Heart left ventricle (tissue), 16 donors: ENCODE results near the gene ABLIM1. TPM values are rescaled to one million over a fixed set of nuclear protein-coding genes. Genes with fewer than 3 reads are reported as not detected.

Experiments used
- ATAC-seq, 4 donors: fragments of 200-7000 bp; cut with Tn5 transposase; one replicate each; pipeline ENCODE4 v1.9.1; 2020 to 2022; ENCODE audit warnings: moderate library complexity in 4 of 4, mild to moderate bottlenecking in 3 of 4, moderate number of reproducible peaks in 1 of 4
- DNase-seq, 5 donors: peaks; one replicate each; pipeline ENCODE4 v3.0.0-alpha.2; 2020
- H3K27ac ChIP-seq, 12 donors: fragments of 200-600 bp; sonication (generic) in 4 of 12; one replicate each; pipeline versions ENCODE4 v1.5.0 to v1.8.0; 2016 to 2022; ENCODE audit warnings: mild to moderate bottlenecking in 2 of 12
- H3K27me3 ChIP-seq, 9 donors: fragments of 200-600 bp; sonication (generic) in 2 of 9; one replicate each; pipeline versions ENCODE4 v1.5.1 to v1.8.0; 2016 to 2022; ENCODE audit warnings: mild to moderate bottlenecking in 3 of 9
- H3K36me3 ChIP-seq, 9 donors: fragments of 200-600 bp; sonication (generic) in 2 of 9; one replicate each; pipeline versions ENCODE4 v1.5.0 to v1.8.0; 2018 to 2022; ENCODE audit warnings: mild to moderate bottlenecking in 2 of 9
- H3K4me1 ChIP-seq, 12 donors: fragments of 200-600 bp; sonication (generic) in 4 of 12; one replicate each; pipeline versions ENCODE4 v1.5.0 to v1.8.0; 2016 to 2022; ENCODE audit warnings: mild to moderate bottlenecking in 3 of 12
- H3K4me3 ChIP-seq, 12 donors: fragments of 200-600 bp; sonication (generic) in 4 of 12; one replicate each; pipeline versions ENCODE4 v1.5.0 to v1.8.0; 2017 to 2022; ENCODE audit warnings: mild to moderate bottlenecking in 9 of 12, moderate library complexity in 4 of 12
- H3K9me3 ChIP-seq, 12 donors: fragments of 200-600 bp; sonication (generic) in 4 of 12; one replicate each; pipeline versions ENCODE4 v1.5.0 to v1.8.0; 2016 to 2022; ENCODE audit warnings: mild to moderate bottlenecking in 1 of 12
- CTCF ChIP-seq, 12 donors: fragments of 200-600 bp; sonication (generic) in 4 of 12; IDR thresholded peaks; one replicate each; pipeline versions ENCODE4 v1.5.0 to v1.8.0; 2018 to 2022; ENCODE audit warnings: antibody characterized with exemption in 12 of 12, mild to moderate bottlenecking in 5 of 12
- POLR2A ChIP-seq, 2 donors: fragments of 450-650 bp; IDR thresholded peaks; one replicate each; pipeline ENCODE4 v1.6.1; 2017; ENCODE audit warnings: antibody characterized with exemption in 2 of 2, mild to moderate bottlenecking in 2 of 2, moderate library complexity in 2 of 2
- WGBS, 4 donors: extraction: QIAGEN DNeasy Blood & Tissue Kit in 2 of 4; methylation state at CpG; one replicate each; pipeline versions ENCODE4 v1.1.5 to v1.1.7; 2013 to 2018; 5-methylcytosine and 5-hydroxymethylcytosine counted together
- intact Hi-C, 10 donors: fragments of 100-400 bp; cut with DNase I; formaldehyde crosslinking; loops; one replicate each; pipeline versions ENCODE4 v1.11.1 to v1.14.2; 2022
- polyA plus RNA-seq, 2 donors: library from polyadenylated mRNA; stranded (reverse); fragments of 200-250 nt; gene quantifications; one replicate each; pipeline ENCODE4 v1.2.3, GENCODE V29; 2013
- total RNA-seq, 9 donors: library from RNA; depleted of rRNA in 2 of 9; stranded (reverse); fragments of >200 nt in 2 of 9; fragmentation: NEBNext Ultra II Directional in 3 of 9; extraction: Animal tissue kit (Norgen Biotek cat#: 25700) in 3 of 9; gene quantifications; one replicate each; pipeline versions ENCODE4 v1.1.0 to v1.2.4, GENCODE V29; 2016 to 2023
- donor health status: ischemic (EF 13 %, LVEDD 7.1; RV severe dilation, severe dysfunction).
- donor health status: healthy with polysubstance abuse.
- donor health status: DM: no; HTN: yes; CAD: no.
- donor health status: DM: no; HTN: no; CAD: no.
- donor health status: ischemic (EF 25% LVEDD 6.9; RV normal size, moderate dysfunction).
- donor health status: ischemic (EF 25% LVEDD 5.7; RV mildly dilated, moderate dysfunction).
- donor health status: healthy.
- donor health status: DM: yes; HTN: yes; CAD: no.
- donor health status: ischemic (EF 35%, LVEDD 5.7; RV mildly dilated, moderate dysfunction).
- donor health status: nonischemic (EF 11% LVEDD 7.7; RV severe dilation, severe dysfunction).
- donor health status: DM: yes; HTN: yes; CAD: no.
- donor health status: PGD.
- donor health status: ischemic (EF 29% LVEDD 5.4; RV normal size, mild dysfunction).
- donor health status: nonischemic (EF 23%, LVEDD 6.1; RV moderate dilation, normal function).

Gene ABLIM1
- total and polyA plus RNA-seq, 11 donors: 242 to 713 (median 561) TPM

DNA sequence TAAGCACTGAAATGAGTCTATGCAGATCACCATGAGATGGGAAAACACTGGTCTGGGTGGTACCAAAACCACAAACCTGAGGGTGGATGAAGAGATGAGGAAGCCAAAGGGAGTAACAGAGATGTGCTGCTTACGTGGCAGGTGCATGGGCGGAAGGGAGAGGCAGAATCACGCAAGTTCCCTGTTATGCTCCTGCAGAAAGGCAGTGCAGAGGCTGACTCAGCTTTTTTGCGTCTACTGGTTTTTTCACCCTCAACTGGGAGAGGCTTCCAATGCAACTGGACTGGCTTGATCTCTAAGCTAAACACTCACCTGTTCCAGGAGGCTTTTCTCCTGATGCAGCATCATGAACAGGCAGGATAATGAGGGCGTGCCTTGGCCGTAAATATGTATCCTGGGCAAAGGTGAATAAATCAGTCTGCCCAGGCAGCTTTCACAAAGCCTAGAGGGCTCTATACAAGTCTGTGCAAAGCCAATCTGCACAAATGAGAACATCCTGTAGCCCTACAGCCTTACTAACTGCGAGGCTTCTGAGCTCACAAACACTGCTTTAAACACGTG is 158.4 kb downstream of the ABLIM1 start:
- no peak overlapping the region for H3K4me3 ChIP-seq
- TF ChIP-seq CTCF (IDR thresholded peaks at IDR 0.05) (no peak), POLR2A (IDR thresholded peaks at IDR 0.05) (no peak)
- intact Hi-C loops: no loop called here
- no peaks in the 10 kb centered on the region for H3K27me3 ChIP-seq
- H3K36me3 ChIP-seq: peaks cover 0 to 44% (median 10%) of the 10 kb centered on the region in 9 donors
- ATAC-seq: peak in 2 of 4 donors; percentile 8 to 19
- DNase-seq: no peak
- peaks cover 0 to 68% (median 35%) of the 10 kb centered on the region in 12 donors for H3K4me1 ChIP-seq
- WGBS, 4 donors: 77 to 85% (median 82%) methylated on average over 8 of the region's 8 CpGs
- peak overlapping the region in 1 of 12 donors; percentile 21 for H3K27ac ChIP-seq
- H3K9me3 ChIP-seq: no peaks in the 10 kb centered on the region

DNA sequence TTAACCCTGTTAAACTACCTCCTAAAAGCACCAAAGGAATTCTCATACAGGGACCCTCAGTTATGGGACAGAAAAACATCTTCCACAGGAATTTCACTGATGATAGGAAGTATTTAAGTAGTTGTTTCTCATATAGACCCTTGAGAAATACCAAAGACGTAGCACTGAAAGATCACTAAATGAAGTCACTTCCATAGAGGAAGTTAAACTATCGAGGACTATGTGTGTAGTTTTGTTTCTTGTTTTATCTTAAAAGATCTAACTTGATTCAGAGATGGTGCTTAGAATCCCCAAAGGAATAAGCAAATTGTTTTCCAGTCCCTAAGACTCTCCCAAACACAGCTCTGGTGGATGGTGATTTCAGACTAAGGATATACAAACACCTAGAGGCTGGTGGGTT is 159.0 kb downstream of the ABLIM1 start:
- Histone ChIP-seq H3K27me3 (no peaks in the 10 kb centered on the region), H3K36me3 (peaks cover 0 to 46% (median 10%) of the 10 kb centered on the region in 9 donors), H3K27ac (peak overlapping the region in 4 of 12 donors; percentile 17 to 40 (median 20)), H3K9me3 (no peaks in the 10 kb centered on the region), H3K4me1 (peaks cover 0 to 63% (median 30%) of the 10 kb centered on the region in 12 donors), H3K4me3 (no peak overlapping the region)
- peak in 1 of 4 donors; percentile 19 for ATAC-seq
- no peak for DNase-seq
- TF ChIP-seq CTCF (IDR thresholded peaks at IDR 0.05) (no peak), POLR2A (IDR thresholded peaks at IDR 0.05) (no peak)
- 33 to 54% (median 51%) methylated on average over 2 of the region's 2 CpGs for WGBS, 4 donors
- intact Hi-C loops: no loop called here

DNA sequence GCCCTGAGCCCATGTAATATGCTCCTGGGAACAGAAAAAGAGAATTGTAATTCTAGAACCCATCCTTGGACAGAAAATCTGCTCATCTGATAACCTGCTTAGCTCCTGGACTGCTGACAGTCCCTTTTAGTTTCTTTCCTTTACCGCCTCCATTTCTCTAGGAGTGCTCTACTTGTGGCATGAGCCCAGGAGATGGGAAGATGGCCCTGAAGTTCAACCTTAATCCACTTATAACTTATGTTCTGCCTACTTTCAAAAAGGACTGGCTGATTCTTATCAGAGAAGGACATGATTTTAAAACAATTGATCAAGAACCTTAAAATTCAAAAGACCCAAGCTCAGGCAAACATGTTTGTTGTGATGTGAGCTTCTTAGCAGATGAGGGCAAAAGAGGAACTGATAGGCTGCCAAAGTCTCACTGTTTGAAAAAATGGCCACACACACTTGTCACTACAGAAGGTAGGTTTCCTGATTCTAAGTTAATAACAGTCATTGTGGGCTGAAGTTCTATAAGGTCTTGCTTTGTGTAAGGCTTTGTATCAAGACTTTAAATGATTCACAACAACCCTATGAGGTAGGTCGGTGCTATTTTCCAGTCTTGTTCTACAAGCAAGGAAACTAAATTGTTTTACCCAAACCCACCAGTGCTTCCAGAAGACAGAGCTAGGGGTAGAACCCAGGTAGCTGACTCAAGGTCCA is 159.5 kb downstream of the ABLIM1 start:
- DNase-seq: no peak

More for the DNA sequence above, 159.5 kb downstream of the ABLIM1 start:
- Histone ChIP-seq H3K9me3 (no peaks in the 10 kb centered on the region), H3K27ac (peak overlapping the region in 6 of 12 donors; percentile 1 to 55 (median 18)), H3K4me3 (no peak overlapping the region), H3K4me1 (peaks cover 0 to 63% (median 29%) of the 10 kb centered on the region in 12 donors), H3K27me3 (no peaks in the 10 kb centered on the region), H3K36me3 (peaks cover 0 to 40% (median 10%) of the 10 kb centered on the region in 9 donors)
- intact Hi-C loops: no loop called here
- no peak for ATAC-seq
- 83 to 90% (median 86%) methylated on average over 2 of the region's 2 CpGs for WGBS, 4 donors
- TF ChIP-seq POLR2A (IDR thresholded peaks at IDR 0.05) (no peak), CTCF (IDR thresholded peaks at IDR 0.05) (no peak)
